ENCODE measurements around the gene NRDE2. TPM values are rescaled to one million over a fixed set of nuclear protein-coding genes. Genes with fewer than 3 reads are reported as not detected.

NRDE2 gene
- total RNA-seq, 2 donors from 2014 or later = 18.8 to 21.5 TPM

DNA sequence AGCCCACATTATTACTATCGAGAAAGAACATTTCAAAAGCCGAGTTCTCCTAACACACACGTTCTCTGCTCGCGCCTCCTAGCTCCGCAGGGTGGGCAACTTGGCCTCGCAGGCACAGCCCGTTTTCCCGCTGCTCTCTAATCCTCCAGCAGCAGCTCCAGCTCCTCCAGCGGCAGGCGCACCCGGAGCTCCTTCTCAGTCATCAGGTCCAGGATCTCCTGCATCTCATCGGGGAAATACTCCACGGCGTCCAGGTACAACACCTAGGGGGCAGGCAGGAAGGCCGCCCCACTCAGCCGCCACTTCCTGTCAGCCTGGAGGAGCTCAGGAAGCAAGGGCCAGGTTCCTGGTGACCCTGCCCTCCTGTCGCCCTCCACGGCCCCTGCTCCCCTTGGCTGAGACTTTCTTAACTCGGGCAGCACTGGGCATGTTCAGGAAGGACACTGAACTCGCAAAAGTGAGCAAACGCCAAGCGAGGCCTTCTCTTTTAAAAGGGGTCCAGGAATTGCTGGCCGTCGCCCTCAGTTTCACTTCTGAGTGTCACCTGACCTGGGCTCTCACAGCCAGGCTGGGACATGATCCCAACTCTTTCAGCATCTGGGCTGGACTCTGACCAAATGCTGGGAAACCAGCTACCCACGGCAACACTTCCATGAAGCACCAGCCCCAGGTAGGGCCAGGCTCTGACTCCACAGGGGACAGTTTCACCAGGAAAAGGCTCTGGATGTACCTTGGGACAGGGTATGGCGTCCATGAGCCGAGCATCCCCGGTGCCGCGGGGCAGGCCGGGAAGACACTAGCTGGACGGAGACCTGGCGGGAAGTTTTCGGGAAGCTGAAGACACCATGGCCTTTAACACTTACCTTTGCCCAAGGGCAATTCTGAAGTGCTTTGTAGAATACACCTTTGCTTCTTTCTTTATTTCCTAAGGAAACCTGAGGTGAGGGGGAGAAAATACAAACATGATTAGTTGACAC lies 53.3 kb downstream of the NRDE2 start:
- intact Hi-C loops (cut with DNase I) = no loop called here
- Histone ChIP-seq H3K4me3 (no peak overlapping the region), H3K36me3 (peaks cover 0 to 6% of the 10 kb centered on the region in 2 donors), H3K27ac (no peak overlapping the region), H3K27me3 (replicated peaks; ENCODE audit: insufficient read depth) (no peaks in the 10 kb centered on the region), H3K9me3 (no peaks in the 10 kb centered on the region), H3K4me1 (replicated peaks) (no peaks in the 10 kb centered on the region)
- TF ChIP-seq CTCF (IDR thresholded peaks at IDR 0.05) (no peak), POLR2AphosphoS5 (IDR thresholded peaks at IDR 0.05) (no peak), POLR2A (IDR thresholded peaks at IDR 0.05) (no peak)
- no peak for DNase-seq (ENCODE audit: low spot score)
- 88% methylated on average over 35 of the region's 35 CpGs for WGBS

- Histone ChIP-seq H3K9me3 (no peaks in the 10 kb centered on the region), H3K4me3 (no peak overlapping the region), H3K27ac (no peak overlapping the region), H3K4me1 (replicated peaks) (no peaks in the 10 kb centered on the region), H3K36me3 (peaks cover 0 to 6% of the 10 kb centered on the region in 2 donors), H3K27me3 (replicated peaks; ENCODE audit: insufficient read depth) (no peaks in the 10 kb centered on the region)
- TF ChIP-seq POLR2AphosphoS5 (IDR thresholded peaks at IDR 0.05) (no peak), CTCF (IDR thresholded peaks at IDR 0.05) (no peak), POLR2A (IDR thresholded peaks at IDR 0.05) (no peak)
- 92% methylated on average over 23 of the region's 24 CpGs for WGBS
- DNase-seq (ENCODE audit: low spot score) = no peak
- intact Hi-C loops (cut with DNase I) = no loop called here
Observed at GRCh38 chr14:90277581-90278198, 54.1 kb downstream of the NRDE2 start.

DNA sequence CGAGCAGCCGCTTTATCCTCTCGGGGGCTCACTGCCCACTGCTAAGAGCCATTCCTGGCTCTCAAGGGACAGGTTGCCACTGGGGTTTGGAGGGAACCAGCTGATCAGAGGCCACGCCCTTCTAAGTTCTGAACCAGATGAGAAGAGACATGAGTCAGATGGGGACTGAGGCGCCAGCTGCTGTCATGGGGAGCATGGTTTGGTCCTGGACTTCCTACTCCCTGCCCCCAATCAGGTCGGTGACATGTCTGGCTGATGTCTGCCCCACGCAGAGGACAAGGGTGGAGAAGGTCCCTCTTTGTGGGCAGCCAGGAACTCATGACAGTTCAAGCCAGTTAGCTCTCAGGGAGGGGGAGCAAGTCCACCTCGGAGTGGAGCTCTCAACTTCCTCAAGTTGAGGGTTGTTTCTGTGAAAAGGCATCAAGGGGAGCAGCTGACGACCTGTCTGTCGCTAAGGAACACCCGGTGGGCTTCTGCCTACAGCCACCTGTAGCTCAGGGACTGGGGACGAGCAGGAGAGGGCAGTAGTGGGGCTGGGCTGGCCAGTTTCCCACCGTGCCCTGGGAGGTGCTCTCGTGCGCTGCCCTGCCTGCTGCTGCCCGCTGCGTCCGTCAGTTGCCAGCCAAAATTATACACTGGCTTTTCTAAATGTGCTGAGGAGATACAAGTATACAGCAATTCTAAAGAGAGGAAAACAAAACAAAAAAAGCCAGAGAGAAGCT lies 54.9 kb downstream of the NRDE2 start:
- no peaks in the 10 kb centered on the region for H3K9me3 ChIP-seq
- no peak for DNase-seq (ENCODE audit: low spot score)
- H3K27me3 ChIP-seq (replicated peaks; ENCODE audit: insufficient read depth) = no peaks in the 10 kb centered on the region
- 73% methylated on average over 18 of the region's 18 CpGs for WGBS
- H3K27ac ChIP-seq = no peak overlapping the region
- no peaks in the 10 kb centered on the region for H3K4me1 ChIP-seq (replicated peaks)
- peaks cover 0 to 6% of the 10 kb centered on the region in 2 donors for H3K36me3 ChIP-seq
- no peak overlapping the region for H3K4me3 ChIP-seq
- intact Hi-C loops (cut with DNase I) = no loop called here
- TF ChIP-seq POLR2AphosphoS5 (IDR thresholded peaks at IDR 0.05) = no peak
- TF ChIP-seq CTCF (IDR thresholded peaks at IDR 0.05) = no peak
- no peak for TF ChIP-seq POLR2A (IDR thresholded peaks at IDR 0.05)

- no peak for TF ChIP-seq POLR2AphosphoS5 (IDR thresholded peaks at IDR 0.05)
- TF ChIP-seq POLR2A (IDR thresholded peaks at IDR 0.05) = no peak
- TF ChIP-seq CTCF (IDR thresholded peaks at IDR 0.05) = no peak
- DNase-seq (ENCODE audit: low spot score) = no peak
- Histone ChIP-seq H3K27ac (no peak overlapping the region), H3K36me3 (peaks cover 0 to 6% of the 10 kb centered on the region in 2 donors), H3K27me3 (replicated peaks; ENCODE audit: insufficient read depth) (no peaks in the 10 kb centered on the region), H3K4me1 (replicated peaks) (no peaks in the 10 kb centered on the region), H3K9me3 (no peaks in the 10 kb centered on the region), H3K4me3 (no peak overlapping the region)
- 86% methylated on average over 8 of the region's 8 CpGs for WGBS
- intact Hi-C loops (cut with DNase I) = no loop called here
Observed at GRCh38 chr14:90275820-90276219, 55.9 kb downstream of the NRDE2 start.
